Measurements from ENCODE around the gene ICE2.

Gene ICE2, protein sequence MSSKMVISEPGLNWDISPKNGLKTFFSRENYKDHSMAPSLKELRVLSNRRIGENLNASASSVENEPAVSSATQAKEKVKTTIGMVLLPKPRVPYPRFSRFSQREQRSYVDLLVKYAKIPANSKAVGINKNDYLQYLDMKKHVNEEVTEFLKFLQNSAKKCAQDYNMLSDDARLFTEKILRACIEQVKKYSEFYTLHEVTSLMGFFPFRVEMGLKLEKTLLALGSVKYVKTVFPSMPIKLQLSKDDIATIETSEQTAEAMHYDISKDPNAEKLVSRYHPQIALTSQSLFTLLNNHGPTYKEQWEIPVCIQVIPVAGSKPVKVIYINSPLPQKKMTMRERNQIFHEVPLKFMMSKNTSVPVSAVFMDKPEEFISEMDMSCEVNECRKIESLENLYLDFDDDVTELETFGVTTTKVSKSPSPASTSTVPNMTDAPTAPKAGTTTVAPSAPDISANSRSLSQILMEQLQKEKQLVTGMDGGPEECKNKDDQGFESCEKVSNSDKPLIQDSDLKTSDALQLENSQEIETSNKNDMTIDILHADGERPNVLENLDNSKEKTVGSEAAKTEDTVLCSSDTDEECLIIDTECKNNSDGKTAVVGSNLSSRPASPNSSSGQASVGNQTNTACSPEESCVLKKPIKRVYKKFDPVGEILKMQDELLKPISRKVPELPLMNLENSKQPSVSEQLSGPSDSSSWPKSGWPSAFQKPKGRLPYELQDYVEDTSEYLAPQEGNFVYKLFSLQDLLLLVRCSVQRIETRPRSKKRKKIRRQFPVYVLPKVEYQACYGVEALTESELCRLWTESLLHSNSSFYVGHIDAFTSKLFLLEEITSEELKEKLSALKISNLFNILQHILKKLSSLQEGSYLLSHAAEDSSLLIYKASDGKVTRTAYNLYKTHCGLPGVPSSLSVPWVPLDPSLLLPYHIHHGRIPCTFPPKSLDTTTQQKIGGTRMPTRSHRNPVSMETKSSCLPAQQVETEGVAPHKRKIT

DNA sequence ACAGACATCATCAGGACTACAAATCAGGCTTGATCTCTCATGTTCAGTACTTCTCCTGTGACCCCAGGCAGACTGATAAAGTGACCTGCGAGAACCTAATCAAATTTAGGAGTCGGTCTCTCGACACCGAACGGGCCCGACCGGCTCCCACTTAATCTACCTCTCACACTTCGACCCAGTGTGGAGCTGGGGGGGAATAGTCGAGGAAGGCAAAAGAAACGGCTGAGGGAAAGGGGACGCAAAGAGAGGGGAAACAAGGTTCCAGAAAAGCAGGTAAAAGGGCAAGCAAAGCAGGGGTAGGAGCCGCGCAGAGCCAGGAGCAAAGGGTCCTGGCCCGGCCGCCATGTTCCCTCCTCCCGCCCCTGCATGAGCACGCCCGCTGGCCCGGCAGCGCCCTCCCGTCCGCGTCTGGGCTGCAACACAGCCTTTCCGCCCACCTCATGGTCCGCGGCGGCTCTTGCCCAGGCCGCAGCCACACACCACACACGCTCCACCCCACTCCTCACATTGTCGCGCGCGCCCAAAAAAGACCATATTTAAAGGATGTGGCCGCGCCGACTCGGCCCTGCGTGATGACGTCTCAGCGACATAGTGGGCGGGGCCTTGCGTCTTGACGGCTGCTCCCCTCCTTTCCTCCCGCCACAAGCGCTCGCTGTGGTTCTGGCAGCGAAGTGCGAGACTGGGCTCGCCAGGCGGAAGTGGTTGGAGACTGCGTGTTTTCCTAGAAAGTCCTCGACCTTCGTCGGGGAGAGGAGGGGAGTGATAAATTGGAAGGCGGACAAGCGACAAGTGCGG is at the start of gene ICE2:
ICE2 (minus strand) TSS at position 577 of the 795 bp plus-strand sequence. CDS start 1,165 bp downstream, outside the sequence.
- Histone ChIP-seq H3K36me3 (ENCODE audit: control insufficient read depth in 5 of 5, insufficient read depth in 5 of 5, low read length in 5 of 5) (peaks cover 3 to 12% (median 11%) of the 10 kb centered on the region in 5 donors), H3K27me3 (ENCODE audit: control insufficient read depth in 5 of 5, insufficient read depth in 4 of 5, low read length in 5 of 5) (no peaks in the 10 kb centered on the region), H3K9ac (ENCODE audit: low read length in 5 of 5) (peak within 1 kb of the TSS; percentile 65 to 97 (median 97)), H3K4me1 (ENCODE audit: control insufficient read depth in 5 of 5, insufficient read depth in 5 of 5, low read length in 5 of 5) (peaks cover 0 to 36% (median 29%) of the 10 kb centered on the region in 5 donors), H3K9me3 (ENCODE audit: control insufficient read depth in 5 of 5, low read length in 5 of 5) (no peaks in the 10 kb centered on the region), H3K4me3 (ENCODE audit: low read depth in 1 of 5, low read length in 5 of 5) (peak within 1 kb of the TSS; percentile 92 to 98 (median 96)), H3K27ac (ENCODE audit: low read depth, low read length) (peak within 1 kb of the TSS; percentile 98)

DNA sequence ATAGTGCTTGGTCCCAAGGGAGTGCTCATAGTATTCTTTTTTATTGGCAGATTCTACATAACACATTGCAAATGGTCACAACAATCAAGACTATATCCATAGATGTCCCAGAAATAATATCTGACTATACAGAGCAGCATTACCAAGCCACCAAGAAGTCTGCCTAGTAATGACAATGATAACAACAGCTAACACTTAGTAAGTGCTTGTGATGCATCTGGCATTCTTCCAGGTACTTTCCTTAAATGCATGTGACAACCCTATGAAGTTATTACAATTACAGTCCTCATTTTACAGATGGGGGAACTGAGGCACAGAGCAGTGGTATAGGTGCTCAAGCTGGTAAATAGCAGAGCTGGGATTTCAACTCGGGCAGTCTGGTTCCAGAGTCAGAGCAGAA is 49.6 kb upstream of the ICE2 start:
- H3K27ac ChIP-seq (ENCODE audit: low read depth, low read length): no peak overlapping the region
- H3K4me3 ChIP-seq (ENCODE audit: low read depth in 1 of 5, low read length in 5 of 5): no peak overlapping the region
- peaks cover 0 to 4% (median 0%) of the 10 kb centered on the region in 5 donors for H3K36me3 ChIP-seq (ENCODE audit: control insufficient read depth in 5 of 5, insufficient read depth in 5 of 5, low read length in 5 of 5)
- H3K27me3 ChIP-seq (ENCODE audit: control insufficient read depth in 5 of 5, insufficient read depth in 4 of 5, low read length in 5 of 5): no peaks in the 10 kb centered on the region
- no peaks in the 10 kb centered on the region for H3K9me3 ChIP-seq (ENCODE audit: control insufficient read depth in 5 of 5, low read length in 5 of 5)
- peaks cover 0 to 16% (median 13%) of the 10 kb centered on the region in 5 donors for H3K4me1 ChIP-seq (ENCODE audit: control insufficient read depth in 5 of 5, insufficient read depth in 5 of 5, low read length in 5 of 5)
- H3K9ac ChIP-seq (ENCODE audit: low read length in 5 of 5): no peak overlapping the region

DNA sequence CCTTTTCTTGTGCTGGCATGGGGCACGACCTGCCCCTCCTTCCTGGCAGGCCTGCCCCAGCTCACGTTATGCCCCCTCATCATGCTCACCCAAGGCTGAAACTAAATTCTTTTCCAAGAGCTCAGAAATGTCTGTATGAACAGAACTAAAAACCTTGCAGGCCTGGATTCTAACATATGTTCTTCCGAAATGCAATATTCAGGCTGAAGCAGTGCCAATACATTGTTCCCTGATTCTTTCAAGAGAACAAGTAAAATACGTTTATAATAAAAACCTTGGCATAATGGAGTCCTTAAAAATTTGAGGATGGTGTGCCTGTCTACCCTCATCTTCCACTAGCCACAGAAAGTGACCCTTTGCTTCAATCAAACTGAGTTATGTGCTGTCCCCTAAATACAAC is 48.5 kb upstream of the ICE2 start:
- H3K27me3 ChIP-seq (ENCODE audit: control insufficient read depth in 5 of 5, insufficient read depth in 4 of 5, low read length in 5 of 5): no peaks in the 10 kb centered on the region
- H3K27ac ChIP-seq (ENCODE audit: low read depth, low read length): no peak overlapping the region
- H3K4me1 ChIP-seq (ENCODE audit: control insufficient read depth in 5 of 5, insufficient read depth in 5 of 5, low read length in 5 of 5): peaks cover 0 to 16% (median 13%) of the 10 kb centered on the region in 5 donors
- peaks cover 0 to 4% (median 0%) of the 10 kb centered on the region in 5 donors for H3K36me3 ChIP-seq (ENCODE audit: control insufficient read depth in 5 of 5, insufficient read depth in 5 of 5, low read length in 5 of 5)
- H3K9me3 ChIP-seq (ENCODE audit: control insufficient read depth in 5 of 5, low read length in 5 of 5): no peaks in the 10 kb centered on the region
- H3K9ac ChIP-seq (ENCODE audit: low read length in 5 of 5): no peak overlapping the region
- H3K4me3 ChIP-seq (ENCODE audit: low read depth in 1 of 5, low read length in 5 of 5): no peak overlapping the region

DNA sequence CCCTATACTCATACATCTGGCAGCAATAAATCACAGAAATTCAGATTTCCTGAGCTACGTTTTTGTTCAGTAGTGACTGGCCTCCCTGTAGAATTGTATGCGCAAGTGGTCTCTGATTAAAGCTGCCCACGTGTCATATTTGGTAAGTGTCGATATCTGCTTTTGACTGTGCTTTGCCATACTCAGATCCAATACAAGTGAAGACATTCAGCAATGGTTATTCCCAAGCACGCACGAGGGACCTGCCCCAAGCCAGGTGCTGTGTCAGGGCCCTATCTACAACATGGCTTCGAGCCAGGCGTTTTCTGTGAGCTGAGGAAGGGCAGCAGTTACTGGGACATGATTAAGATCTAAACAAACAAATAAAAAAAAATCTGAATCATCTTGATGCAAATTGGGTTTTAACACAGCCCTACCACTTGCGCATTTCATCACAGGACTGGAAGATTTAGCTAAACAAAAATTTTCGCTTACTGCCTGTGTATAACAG is 47.2 kb upstream of the ICE2 start:
- no peak overlapping the region for H3K27ac ChIP-seq (ENCODE audit: low read depth, low read length)
- peaks cover 0 to 16% (median 13%) of the 10 kb centered on the region in 5 donors for H3K4me1 ChIP-seq (ENCODE audit: control insufficient read depth in 5 of 5, insufficient read depth in 5 of 5, low read length in 5 of 5)
- H3K4me3 ChIP-seq (ENCODE audit: low read depth in 1 of 5, low read length in 5 of 5): no peak overlapping the region
- no peak overlapping the region for H3K9ac ChIP-seq (ENCODE audit: low read length in 5 of 5)
- no peaks in the 10 kb centered on the region for H3K9me3 ChIP-seq (ENCODE audit: control insufficient read depth in 5 of 5, low read length in 5 of 5)
- peaks cover 0 to 4% (median 0%) of the 10 kb centered on the region in 5 donors for H3K36me3 ChIP-seq (ENCODE audit: control insufficient read depth in 5 of 5, insufficient read depth in 5 of 5, low read length in 5 of 5)
- H3K27me3 ChIP-seq (ENCODE audit: control insufficient read depth in 5 of 5, insufficient read depth in 4 of 5, low read length in 5 of 5): no peaks in the 10 kb centered on the region

DNA sequence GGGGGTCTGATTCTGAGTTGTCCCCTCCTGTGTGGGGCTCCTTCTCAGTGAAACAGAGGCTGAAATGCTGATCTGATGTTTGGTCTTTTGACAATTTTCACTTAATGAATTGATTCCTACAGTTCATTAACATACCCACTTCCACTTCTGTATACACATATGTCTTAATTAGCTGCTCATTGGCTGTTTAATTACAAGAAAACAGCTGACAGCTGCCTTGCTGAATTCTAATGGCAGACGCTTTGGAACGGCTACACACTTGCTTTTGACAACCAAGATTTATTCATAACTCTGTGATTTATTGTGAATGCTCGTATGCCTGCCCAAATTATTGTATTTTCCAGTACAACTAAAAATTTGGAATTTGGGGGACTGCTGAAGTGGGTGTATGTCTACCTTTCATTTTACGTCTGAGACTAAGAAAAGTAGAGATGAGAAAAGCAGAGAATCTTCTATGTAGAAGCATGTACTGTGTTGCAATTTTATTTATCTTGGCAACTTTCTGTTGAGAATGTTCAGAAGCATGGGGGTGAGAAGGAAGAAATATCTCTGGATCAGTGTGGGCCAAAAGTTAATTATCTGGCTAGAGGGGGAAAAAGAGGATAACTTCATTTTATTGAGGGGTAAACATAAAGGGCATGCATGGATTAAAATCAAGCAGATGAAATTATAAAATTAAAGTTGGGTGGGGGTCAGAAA is 46.5 kb upstream of the ICE2 start:
- peaks cover 0 to 16% (median 13%) of the 10 kb centered on the region in 5 donors for H3K4me1 ChIP-seq (ENCODE audit: control insufficient read depth in 5 of 5, insufficient read depth in 5 of 5, low read length in 5 of 5)
- peak overlapping the region; percentile 15 for H3K27ac ChIP-seq (ENCODE audit: low read depth, low read length)
- no peak overlapping the region for H3K9ac ChIP-seq (ENCODE audit: low read length in 5 of 5)
- no peak overlapping the region for H3K4me3 ChIP-seq (ENCODE audit: low read depth in 1 of 5, low read length in 5 of 5)
- peaks cover 0 to 4% (median 0%) of the 10 kb centered on the region in 5 donors for H3K36me3 ChIP-seq (ENCODE audit: control insufficient read depth in 5 of 5, insufficient read depth in 5 of 5, low read length in 5 of 5)
- no peaks in the 10 kb centered on the region for H3K27me3 ChIP-seq (ENCODE audit: control insufficient read depth in 5 of 5, insufficient read depth in 4 of 5, low read length in 5 of 5)
- H3K9me3 ChIP-seq (ENCODE audit: control insufficient read depth in 5 of 5, low read length in 5 of 5): no peaks in the 10 kb centered on the region

DNA sequence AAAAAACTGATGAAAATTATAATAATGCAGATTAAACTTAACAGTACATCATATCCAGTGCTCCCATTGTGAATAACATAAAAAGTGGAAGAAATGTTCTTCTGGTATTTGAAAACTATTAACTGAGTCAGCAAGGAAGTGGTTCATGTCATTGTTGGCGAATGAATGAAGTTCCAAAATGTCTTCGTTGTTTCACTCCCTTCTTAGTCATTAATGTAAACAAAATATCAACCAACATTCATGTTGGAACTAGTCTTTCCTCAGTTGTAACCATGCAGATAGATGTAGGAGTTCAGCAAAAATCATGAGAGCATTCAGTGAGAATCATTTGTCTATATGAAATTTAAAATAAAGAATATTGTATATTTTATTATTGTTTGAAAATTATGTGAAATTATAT is 44.1 kb upstream of the ICE2 start:
- Histone ChIP-seq H3K4me1 (ENCODE audit: control insufficient read depth in 5 of 5, insufficient read depth in 5 of 5, low read length in 5 of 5) (peaks cover 0 to 14% (median 13%) of the 10 kb centered on the region in 5 donors), H3K27me3 (ENCODE audit: control insufficient read depth in 5 of 5, insufficient read depth in 4 of 5, low read length in 5 of 5) (no peaks in the 10 kb centered on the region), H3K36me3 (ENCODE audit: control insufficient read depth in 5 of 5, insufficient read depth in 5 of 5, low read length in 5 of 5) (peaks cover 0 to 4% (median 2%) of the 10 kb centered on the region in 5 donors), H3K9ac (ENCODE audit: low read length in 5 of 5) (no peak overlapping the region), H3K27ac (ENCODE audit: low read depth, low read length) (no peak overlapping the region), H3K9me3 (ENCODE audit: control insufficient read depth in 5 of 5, low read length in 5 of 5) (no peaks in the 10 kb centered on the region), H3K4me3 (ENCODE audit: low read depth in 1 of 5, low read length in 5 of 5) (no peak overlapping the region)

DNA sequence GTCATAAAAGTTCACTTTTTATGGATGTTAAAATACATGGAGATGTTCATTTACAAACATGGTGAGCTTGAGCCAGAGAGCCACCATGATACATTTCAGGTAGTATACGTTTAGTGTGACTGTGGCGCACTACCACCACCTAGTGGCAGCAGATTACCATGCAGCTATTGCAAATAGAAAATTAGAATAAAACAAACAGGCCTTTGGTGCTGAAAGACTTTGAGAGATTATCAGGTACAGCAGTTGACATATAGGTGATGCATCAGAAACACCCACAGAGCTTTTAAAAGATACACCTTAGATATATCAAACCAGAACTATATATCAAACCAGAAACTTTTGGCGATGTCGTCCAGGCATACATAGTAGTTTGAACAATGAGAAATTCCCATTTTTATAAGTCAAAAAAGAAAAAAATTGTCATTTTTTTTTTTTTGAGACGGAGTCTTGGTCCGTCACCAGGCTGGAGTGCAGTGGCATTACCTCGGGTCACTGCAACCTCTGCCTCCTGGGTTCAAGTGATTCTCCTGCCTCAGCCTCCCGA is 42.0 kb upstream of the ICE2 start:
- peaks cover 0 to 4% (median 2%) of the 10 kb centered on the region in 5 donors for H3K36me3 ChIP-seq (ENCODE audit: control insufficient read depth in 5 of 5, insufficient read depth in 5 of 5, low read length in 5 of 5)
- peaks cover 0 to 9% (median 9%) of the 10 kb centered on the region in 5 donors for H3K4me1 ChIP-seq (ENCODE audit: control insufficient read depth in 5 of 5, insufficient read depth in 5 of 5, low read length in 5 of 5)
- H3K9me3 ChIP-seq (ENCODE audit: control insufficient read depth in 5 of 5, low read length in 5 of 5): no peaks in the 10 kb centered on the region
- no peaks in the 10 kb centered on the region for H3K27me3 ChIP-seq (ENCODE audit: control insufficient read depth in 5 of 5, insufficient read depth in 4 of 5, low read length in 5 of 5)
- no peak overlapping the region for H3K4me3 ChIP-seq (ENCODE audit: low read depth in 1 of 5, low read length in 5 of 5)
- no peak overlapping the region for H3K9ac ChIP-seq (ENCODE audit: low read length in 5 of 5)
- no peak overlapping the region for H3K27ac ChIP-seq (ENCODE audit: low read depth, low read length)

DNA sequence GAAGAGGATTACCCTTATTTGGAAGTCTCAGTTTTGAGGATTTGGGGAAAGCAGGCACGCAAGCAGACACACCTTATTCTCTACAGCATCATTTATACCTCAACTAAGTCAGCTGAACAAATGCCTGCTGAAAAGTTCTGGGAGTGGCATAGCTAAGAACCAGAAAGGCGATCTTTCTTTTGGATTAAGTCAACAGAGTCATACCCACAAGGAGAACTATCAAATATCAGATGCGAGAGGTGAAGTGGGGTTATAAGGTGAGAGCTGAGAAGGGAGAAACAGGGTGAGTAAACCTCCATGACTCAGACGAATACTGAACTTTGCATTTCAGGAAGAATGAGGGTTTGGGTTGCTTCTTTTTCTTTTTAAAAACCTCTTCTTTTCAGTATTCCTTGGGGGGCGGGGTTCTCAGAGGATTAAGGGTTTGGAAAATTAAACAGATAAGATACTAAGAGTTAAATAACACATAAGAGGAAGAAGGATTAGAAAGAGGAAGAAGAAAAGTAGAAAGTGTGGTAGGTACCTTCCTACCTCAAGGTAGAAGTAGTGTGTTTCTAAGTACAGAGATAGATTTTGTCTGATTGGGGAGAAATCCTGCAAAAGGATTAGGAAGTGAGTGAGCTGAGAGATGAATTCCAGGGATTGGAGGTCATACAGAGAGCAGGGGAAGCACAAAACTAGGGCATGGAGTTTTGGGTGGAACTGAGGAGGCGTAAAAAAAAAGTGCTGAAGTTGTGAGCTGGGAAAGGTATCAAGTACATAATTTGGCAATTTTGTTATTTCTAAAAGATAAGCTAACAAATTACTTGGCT is 41.3 kb upstream of the ICE2 start:
- Histone ChIP-seq H3K27ac (ENCODE audit: low read depth, low read length) (no peak overlapping the region), H3K36me3 (ENCODE audit: control insufficient read depth in 5 of 5, insufficient read depth in 5 of 5, low read length in 5 of 5) (peaks cover 0 to 4% (median 2%) of the 10 kb centered on the region in 5 donors), H3K27me3 (ENCODE audit: control insufficient read depth in 5 of 5, insufficient read depth in 4 of 5, low read length in 5 of 5) (no peaks in the 10 kb centered on the region), H3K4me3 (ENCODE audit: low read depth in 1 of 5, low read length in 5 of 5) (no peak overlapping the region), H3K9ac (ENCODE audit: low read length in 5 of 5) (no peak overlapping the region), H3K9me3 (ENCODE audit: control insufficient read depth in 5 of 5, low read length in 5 of 5) (no peaks in the 10 kb centered on the region), H3K4me1 (ENCODE audit: control insufficient read depth in 5 of 5, insufficient read depth in 5 of 5, low read length in 5 of 5) (peaks cover 0 to 3% (median 2%) of the 10 kb centered on the region in 5 donors)
